ENCODE measurements around the gene EPHA5.
A peak's percentile ranks its signal among the peaks of the same experiment; 100 is the strongest.

Gene EPHA5

DNA sequence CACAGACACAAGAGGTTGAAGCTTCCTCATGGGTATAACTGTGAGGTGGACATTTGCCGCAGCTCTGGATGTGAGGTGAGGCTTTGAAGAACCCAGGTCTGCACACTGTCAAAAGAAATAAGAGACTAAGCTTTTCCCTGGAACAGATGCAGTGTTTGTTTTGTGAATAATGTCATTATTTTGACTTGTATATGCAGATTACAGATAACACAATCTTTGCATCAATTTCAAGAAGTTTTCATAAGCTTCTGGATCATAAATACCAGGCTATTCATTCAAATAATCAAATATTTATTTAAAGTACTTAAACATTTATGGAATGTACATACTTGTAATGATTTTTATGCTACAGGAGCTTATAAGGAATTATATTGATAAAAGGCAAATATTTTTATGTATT is 174.8 kb downstream of the EPHA5 start:
- no peak for DNase-seq (ENCODE audit: low spot score)

DNA sequence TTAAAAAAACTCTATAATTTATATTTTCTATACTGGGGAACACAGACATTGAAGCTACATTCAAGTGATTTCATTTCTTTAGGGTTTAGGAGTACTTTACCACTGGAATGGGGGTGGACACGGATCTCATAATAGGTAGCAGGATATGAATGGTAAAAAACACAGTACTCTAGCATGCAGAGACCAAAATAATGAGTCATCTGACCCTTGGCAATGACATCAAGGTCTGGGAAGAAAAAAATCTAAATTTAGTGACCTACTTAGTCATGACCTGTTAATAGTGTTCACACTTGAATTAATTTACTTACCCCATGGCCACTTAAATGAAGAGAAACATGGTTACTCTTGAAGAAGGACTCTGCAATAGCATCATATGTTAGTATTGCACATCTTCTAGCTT is 187.9 kb downstream of the EPHA5 start:
- no peak for DNase-seq (ENCODE audit: low spot score)

DNA sequence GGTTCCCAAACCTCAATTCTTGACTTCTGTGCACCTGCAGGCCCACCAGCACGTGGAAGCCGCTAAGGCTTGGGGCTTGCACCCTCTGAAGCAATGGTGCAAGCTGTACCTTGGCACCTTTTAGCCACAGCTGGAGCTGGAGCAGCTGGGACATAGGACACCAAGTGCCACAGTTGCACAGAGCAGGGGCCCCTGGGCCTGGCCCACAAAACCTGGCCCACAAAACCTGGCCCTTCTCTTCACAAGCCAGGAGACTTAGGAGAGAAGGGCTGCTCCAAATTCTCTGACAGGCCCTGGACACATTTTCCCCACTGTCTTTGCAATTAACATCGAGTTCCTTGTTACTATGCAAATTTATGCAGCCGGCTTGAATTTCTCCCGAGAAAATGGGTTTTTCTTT is 197.8 kb downstream of the EPHA5 start:
- DNase-seq (ENCODE audit: low spot score) = no peak

DNA sequence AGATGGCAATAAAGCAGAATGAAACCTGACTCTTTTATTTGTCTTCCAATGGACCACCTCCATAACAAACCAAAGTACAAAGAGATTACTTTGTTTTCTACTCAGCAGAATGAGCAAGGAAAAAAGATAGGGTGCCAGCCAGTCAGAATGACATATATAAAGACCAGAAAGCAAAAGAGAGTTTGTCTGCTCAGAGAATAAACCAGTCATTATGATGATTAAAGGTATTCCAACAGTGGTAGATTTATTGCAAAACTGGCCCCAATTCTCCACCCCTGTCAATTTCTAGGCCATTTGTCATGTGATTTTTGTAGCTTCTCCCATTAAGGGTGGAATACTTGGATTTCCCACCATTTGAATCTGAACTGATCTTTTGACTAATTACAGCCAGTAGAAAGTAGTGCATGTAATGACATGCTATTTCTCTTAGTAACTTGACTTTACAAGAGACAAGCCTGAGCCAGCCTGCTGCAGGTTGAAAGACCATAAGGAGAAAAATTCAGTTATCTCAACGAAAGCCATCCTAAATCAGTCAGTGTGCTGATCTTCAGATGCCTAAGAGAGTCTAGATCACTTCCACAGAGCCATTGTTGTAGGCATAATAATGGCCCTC is 203.1 kb downstream of the EPHA5 start:
- no peak for DNase-seq (ENCODE audit: low spot score)

DNA sequence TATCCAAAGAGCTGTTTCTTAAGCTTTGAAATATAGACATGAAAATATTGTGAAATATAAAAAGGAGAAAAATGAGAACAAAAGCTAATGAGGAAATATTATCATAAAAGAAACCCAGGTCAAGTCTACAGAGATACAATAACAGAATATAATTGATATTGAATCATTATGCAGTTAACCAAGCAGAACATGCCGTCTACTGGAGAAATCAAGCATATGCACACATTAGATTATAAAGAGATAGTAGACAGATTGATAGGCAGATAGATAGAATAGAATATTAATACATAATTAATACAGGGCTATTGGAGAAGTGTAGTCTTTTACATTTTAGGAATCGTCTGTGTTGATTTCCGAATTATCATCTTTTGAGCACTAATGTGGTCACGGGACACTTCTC is 208.5 kb downstream of the EPHA5 start:
- DNase-seq (ENCODE audit: low spot score) = no peak

DNA sequence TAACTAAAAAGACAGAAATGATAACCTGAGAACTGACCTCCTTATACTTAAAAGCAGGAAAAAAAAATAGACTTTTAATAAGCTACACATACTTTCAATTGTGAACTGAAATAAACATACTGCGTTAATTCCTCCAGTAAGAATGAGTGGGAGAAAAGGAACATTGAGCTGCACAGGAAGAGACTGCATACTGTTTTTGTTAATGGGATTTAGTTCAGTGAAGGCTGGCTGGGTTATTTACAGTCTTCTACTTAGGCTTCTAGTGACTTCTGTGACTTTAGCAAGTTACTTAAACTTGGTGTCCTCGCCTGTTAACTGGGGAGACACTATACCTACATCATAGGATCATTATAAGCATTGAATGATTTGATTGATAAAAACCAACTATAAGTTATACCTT is 213.3 kb downstream of the EPHA5 start:
- DNase-seq (ENCODE audit: low spot score) = no peak

DNA sequence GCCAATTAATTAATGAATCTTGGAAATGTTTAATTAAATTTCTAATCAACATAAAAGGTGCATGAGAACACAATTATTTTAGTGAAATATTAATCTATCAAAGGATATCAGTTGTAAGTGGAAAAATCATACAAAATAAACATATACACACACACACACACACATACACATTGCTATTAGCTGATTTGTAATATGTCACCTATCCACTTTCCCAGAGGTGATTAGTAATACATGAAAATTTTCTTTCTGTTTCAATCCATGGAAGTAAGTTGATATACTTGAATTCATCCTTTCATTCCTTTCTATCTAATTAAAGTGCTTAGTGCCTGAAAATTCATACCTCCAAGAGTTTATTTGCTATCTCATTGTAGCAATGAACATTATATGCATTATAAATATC is 213.7 kb downstream of the EPHA5 start:
- no peak for DNase-seq (ENCODE audit: low spot score)

DNA sequence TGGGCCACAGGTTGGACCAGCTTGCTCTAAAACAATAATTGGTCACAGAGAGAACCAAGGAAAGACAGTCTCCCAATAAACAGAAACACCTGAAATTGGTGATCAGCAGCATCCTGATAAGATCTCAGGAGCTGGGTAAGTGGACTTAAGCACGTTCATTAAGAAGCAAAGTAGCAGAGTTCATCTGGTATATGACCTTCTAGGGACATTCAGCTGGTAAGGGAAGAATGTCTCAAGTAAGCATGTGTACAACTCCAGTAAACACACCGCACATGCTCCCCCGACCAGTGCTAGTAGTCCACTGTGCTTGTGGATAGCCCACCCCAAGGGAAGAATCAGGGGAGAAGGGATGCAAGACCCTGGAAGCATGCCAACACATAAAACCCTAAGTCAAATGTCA is 216.9 kb downstream of the EPHA5 start:
- DNase-seq (ENCODE audit: low spot score) = no peak

DNA sequence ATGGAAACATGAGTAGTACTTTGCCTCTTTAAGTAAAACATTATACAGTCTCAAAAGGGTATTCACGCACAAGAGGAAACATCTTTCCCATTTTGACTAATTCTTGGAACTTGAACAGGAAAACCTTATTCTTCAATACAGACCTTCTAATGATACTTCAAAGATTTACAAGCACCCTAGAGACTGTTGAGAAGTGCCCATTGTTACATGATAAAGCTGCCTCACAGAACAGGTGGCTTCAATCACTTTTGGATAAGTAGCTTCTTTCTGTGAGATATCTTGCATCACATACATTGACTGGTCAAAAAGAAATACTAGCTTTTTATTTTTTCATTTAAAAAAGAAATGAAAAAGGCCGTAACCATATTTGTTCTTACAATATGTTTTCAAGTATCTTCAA is 219.4 kb downstream of the EPHA5 start:
- DNase-seq (ENCODE audit: low spot score) = no peak

DNA sequence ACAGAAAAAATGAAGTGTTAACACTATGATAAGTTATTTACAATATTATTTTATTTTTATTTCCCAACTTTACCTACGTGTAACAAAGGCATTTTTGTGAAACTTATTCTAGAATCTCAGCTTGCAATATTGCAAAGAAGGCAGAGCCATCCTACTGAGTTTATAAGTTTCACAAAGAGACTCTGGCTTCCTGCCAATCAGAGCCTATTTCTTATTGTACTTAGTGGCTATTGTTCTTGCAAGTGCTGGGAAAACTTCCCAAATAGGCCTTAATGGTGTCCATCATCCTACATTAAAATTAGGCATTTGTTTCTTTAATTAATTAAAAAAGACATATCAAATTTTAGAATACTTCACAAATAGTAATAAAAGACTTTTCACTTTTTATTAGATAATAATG is 233.2 kb downstream of the EPHA5 start:
- no peak for DNase-seq (ENCODE audit: low spot score)

DNA sequence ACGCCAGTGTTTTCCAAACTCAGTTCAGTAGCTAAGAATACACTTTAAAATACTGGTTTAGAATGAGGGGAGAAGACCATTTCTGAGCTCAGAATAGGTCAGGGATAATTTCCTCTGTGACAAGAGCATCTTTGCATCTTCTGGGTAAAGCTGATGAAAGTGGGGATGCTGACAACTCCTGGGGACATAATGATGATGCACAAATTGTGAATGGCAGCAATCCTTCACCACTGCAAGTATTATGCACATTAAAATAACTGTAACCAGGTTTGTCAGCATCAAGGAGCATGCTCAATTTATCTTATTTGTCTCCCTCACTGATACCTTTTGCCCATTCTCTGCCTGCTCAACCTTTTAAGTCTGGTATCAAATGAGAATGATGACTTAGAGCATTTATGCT is 248.2 kb downstream of the EPHA5 start:
- DNase-seq (ENCODE audit: low spot score) = no peak

DNA sequence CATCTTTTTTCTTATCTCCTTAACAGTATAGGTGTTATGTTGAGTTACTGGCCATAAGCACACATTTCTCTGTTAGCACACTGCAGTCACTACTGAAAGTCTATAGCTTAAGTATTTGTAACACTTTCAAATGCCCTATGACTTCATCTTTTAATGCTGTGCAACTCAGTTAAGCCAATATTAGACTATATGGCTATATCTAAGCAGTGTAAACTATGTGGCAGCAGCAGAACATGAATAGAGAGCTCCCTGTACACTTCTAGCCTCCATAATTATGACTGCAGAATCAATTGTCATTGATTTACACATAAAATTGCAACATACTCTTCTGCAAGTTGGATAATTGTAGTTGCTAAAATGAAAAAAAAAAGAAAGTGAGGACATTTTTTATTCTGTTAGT is 250.3 kb downstream of the EPHA5 start:
- no peak for DNase-seq (ENCODE audit: low spot score)

DNA sequence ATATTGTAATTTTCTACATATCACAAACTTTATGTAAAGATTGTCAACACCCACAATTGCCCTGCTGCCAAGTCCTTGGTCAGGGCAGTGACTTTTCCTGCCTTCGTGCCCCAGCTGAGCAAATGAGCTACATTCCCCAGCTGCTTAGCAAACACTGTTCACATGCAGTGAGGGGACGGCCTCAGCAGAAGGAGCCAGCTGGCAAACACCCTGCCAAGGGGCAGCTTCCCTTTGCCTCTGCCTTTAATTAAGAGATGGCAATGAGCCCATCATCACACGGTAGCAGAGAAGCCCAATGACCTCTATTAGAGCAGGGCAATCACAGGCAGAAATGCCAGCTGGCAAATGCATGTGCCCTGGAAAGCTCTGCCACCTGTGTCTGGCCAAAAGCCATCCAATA is 253.4 kb downstream of the EPHA5 start:
- DNase-seq (ENCODE audit: low spot score) = peak; percentile 40

DNA sequence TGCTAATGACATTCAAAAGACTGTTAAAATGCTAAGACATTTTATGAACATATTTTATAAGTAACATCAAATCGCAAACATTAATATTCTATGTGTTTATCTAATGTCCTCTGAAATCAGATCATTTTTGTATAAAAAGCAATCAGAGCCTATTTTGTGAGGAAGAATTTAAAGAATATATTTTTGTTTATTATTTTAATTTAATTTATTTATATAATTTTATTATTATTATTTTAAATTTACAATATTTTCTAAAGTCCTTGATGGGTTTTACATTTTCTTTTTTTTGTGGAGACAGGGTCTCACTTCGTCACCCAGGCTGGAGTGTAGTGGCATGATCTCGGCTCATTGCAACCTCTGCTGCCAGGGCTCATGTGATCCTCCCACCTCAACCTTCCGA is 262.8 kb downstream of the EPHA5 start:
- DNase-seq (ENCODE audit: low spot score) = no peak

DNA sequence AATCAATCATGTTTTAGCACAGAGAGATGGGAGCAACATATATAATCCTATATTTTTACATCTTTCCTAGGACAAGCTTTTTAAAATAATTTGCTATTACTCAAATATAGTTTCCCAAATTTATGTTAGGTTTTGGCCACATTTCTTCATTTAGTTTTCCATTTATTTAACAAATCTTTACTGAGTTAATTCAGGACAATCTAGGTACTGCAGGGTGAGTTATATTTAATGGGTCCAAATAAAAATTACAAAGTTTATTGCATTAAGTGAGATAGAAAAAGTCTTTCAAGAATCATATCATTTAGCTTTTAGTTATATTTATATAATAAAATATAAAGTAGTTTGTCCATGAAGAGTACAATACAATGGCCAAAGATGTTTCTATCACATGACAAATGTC is 269.2 kb downstream of the EPHA5 start:
- DNase-seq (ENCODE audit: low spot score) = no peak

DNA sequence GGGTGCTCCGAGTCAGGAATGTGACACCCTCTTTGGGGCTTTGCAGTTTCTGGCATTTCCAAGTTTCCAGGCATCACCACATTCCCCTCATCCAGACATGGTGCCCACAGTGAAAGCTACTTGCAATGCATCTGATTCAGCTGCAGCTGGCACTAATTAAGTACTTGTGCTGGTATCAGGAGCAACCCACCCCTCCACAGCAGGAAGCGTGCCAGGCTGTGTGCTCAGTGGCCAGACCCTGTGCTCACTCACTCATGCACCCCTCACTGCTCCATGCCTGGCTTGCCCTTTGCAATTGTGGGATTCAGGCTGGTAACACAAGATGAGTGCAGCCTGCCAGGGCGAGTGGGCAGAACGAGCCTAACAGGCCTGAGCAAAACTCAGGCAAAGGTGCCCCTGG is 271.2 kb downstream of the EPHA5 start:
- no peak for DNase-seq (ENCODE audit: low spot score)

DNA sequence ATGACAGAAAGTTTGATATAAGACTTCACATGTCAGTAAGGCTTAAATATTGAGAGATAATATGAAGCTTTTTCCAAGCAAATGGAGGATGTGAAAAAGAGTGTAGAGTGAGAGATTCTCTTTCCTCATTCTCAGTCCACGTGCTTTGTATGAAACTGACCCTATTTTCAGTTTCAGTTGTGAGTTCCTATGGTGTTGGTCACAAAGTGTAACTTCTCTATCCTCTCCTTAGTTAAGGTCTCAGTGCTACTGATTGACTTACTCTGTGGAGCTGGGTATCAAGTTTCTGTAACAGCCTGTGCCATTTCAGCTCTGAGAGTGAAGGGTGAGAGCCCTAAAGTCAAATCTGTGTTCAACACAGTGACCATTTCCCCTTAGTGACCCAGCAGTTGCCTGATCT is 277.2 kb downstream of the EPHA5 start:
- DNase-seq (ENCODE audit: low spot score) = no peak

DNA sequence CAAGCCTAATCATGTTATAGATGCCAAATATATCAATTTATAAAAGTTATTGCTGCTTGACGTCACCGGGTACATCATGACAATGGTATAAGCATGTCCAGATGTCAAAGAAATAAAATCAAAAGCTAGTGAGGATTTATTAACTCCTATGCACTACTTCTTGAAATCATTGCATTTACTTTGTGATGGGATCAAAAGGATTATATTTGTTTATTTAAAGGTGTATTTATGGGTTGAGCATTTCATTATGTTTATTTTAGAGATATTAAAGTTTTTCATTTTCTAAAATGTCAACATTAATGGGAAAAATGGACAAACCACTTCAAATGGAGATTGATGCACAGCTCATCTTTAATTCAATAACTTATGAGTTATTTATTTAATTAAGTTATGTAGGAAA is 277.8 kb downstream of the EPHA5 start:
- DNase-seq (ENCODE audit: low spot score) = no peak

DNA sequence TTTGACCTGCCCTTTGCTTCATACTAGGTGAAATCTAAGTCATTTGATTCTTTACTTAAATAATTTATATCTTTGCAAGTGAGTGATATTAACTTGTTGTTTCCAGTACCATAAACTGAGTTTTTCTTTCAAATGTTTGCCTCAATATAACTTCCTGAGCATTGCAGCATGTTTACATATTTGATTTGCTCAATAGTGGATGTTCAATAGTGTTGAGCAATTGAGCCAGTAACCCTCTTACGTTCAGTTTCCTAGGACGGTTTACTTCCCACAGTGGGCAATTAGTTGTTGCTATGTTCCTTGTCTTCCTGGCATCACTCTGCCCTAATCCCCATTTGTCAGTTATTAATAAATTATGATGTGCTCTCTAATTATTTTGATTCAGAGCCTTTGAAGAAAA is 278.5 kb downstream of the EPHA5 start:
- DNase-seq (ENCODE audit: low spot score) = no peak

DNA sequence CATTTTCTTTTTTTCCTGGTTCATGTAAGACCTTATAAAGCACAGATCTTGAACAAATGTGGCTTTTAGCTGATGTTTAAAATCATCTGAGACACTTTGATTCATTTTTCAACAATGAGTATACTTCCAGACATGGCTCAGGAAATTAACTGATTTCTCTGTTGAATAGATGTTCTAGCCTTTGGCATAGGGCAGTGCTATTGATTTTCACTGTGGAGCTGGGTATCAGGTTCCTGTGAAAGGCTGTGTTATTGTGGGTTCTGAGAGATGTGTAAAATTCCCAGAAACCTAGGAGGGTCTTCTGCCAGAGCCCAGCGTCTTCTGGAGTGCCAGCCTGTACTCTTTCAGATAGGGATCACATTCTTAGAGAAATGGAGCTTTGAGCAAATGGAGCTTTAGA is 278.9 kb downstream of the EPHA5 start:
- no peak for DNase-seq (ENCODE audit: low spot score)

DNA sequence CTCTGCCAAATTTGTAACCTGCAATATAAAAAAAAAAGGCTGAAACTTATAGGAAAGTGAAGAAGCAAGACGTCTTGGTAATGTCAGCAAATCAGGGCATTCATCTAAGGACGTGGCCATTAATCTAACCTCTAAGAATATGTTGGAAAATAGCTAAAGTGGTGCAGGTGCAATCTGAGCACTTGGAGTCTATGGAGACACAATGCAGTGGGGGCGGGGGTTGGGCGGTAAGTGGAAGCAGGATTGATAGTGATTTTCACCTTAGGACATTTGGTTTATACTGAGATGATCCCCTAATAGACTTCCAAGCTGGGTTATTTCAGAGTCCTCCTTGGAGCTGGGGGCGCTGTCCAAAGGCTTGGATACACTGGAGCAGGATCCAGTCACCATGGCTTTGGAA is 283.4 kb downstream of the EPHA5 start:
- no peak for DNase-seq (ENCODE audit: low spot score)

DNA sequence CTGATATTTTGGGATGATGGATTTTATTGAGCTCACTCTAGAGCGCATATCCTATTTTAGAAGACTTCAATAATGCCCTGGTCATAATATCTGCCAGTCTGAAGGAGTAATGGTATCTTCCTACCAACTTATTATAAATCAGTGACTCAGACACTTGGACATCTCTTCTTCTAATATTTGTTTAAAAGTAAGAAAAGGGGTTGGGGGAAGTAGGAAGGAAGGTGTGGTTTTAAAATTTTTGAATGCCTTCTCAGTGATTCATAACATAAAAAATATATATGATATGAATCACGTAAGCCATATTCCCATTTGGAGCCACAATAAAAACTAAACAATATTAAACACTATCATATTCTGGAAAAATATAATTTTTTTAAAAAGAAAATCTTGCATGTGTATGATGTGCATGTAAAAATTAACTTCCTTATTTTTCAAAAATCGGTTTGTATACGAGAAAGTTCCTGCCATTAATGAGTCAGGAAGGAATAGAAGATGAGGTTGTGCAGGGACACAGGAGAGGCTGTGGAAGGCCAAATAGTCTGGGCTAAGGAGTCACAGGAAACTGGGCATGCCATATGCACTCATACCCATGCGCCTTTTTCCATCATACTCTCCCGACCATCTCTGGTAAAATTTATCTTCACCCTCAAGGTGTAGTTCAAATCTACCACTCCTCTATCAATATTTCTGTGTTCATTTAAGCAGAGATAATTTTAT is 286.5 kb downstream of the EPHA5 start:
- DNase-seq (ENCODE audit: low spot score) = no peak

DNA sequence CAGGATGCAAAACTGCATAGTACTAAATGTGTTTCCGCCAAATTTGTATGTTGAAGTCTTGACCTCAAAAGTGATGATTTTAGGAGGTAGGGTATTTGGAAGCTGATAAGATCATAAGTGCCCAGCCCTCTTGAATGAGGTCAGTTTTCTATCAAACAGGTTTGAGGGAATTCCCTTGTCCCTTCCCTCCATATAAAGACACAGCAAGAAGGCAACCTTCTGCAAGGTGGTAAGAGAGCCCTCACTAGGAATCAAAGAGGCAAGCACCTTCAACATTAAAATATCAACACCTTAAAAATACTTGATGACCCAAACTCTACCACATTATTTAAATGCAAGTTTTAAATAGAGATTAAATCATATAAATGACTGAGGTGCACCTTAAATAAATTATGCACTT is 288.6 kb downstream of the EPHA5 start:
- no peak for DNase-seq (ENCODE audit: low spot score)

DNA sequence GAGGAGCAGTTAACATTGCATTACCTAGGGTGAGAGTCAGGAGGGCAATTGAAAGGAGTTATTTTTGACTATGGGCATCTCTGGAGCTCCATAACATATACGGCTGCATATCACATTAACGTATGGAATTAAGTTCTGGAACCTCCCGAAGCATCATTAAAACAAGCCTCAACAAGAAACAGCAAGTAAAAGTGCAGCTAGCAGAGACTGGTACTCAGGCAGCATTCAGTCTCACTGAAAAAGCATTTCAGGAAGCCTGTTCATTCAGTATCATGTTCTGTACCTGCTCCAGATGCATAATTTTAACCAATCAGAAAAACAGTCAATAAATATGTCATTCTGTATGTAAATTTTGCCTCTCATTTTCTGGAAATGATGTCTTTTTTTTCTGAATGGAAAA is 299.6 kb downstream of the EPHA5 start:
- DNase-seq (ENCODE audit: low spot score) = no peak
